Measurements from ENCODE around the gene CCDC183.

CCDC183 gene

DNA sequence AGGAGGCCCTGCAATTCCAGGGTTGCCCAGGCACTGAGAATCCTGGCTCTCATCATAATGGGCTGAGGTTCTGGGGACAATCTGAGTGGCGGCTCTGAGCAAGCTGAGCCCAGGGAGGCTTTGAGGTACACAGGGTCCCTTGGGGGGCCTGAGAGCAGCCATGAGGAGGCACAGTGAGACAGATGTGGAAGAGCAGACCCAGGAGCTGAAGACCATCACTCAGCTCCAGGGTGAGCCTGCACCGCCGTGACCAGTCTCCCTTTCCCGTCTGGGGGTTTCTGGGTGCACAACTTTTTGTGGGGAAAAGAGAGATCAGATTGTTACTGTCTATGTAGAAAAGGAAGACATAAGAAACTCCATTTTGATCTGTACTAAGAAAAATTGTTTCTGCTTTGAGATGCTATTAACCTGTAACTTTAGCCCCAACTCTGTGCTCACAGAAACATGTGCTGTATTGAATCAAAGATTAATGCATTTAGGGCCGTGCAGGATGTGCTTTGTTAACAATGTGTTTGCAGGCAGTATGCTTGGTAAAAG, at the start of gene CCDC183:
CCDC183 (plus strand) TSS at position 101 of the 537 bp plus-strand sequence; CDS start at position 161, 60 bp downstream.
- peaks cover 11% of the 10 kb centered on the region for H3K79me2 ChIP-seq (ENCODE audit: control insufficient read depth, insufficient read depth, low read length, unreplicated experiment)
- H3K27me3 ChIP-seq (ENCODE audit: insufficient read depth, low read length) = peaks cover 26% of the 10 kb centered on the region
- peaks cover 15% of the 10 kb centered on the region for H3K4me1 ChIP-seq (ENCODE audit: control insufficient read depth, insufficient read depth, low read length, unreplicated experiment)
- no peaks in the 10 kb centered on the region for H3K36me3 ChIP-seq (ENCODE audit: insufficient read depth, low read length)
- no peak within 1 kb of the TSS for H2AFZ ChIP-seq (ENCODE audit: low read length, unreplicated experiment)
- no peak within 1 kb of the TSS for H3K4me3 ChIP-seq (ENCODE audit: low read depth, low read length)
- H3K27ac ChIP-seq (ENCODE audit: low read depth, low read length) = no peak within 1 kb of the TSS

DNA sequence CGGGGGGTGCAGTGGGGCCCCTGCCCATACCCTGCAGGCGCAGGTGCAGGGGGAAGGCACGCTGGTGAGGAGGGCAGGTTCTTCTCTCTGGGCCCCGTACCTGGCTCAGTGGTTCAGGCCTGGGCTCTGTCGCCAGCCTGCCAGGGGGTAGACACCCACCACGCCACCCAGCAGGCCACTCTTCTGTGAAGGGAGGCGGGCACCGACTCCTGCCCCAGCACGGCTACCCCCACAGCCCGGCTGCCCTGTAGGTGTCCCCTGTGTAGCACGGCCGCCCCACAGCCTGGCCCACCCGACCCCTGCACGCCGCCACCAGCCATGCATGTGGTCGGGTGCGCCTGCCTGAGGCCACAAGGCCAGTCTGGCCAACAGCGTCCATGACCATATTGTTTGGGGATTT, 49.5 kb upstream of the CCDC183 start:
- Histone ChIP-seq H3K79me2 (ENCODE audit: control insufficient read depth, insufficient read depth, low read length, unreplicated experiment) (no peaks in the 10 kb centered on the region), H3K4me1 (ENCODE audit: control insufficient read depth, insufficient read depth, low read length, unreplicated experiment) (peaks cover 4% of the 10 kb centered on the region), H3K27ac (ENCODE audit: low read depth, low read length) (no peak overlapping the region), H2AFZ (ENCODE audit: low read length, unreplicated experiment) (no peak overlapping the region), H3K27me3 (ENCODE audit: insufficient read depth, low read length) (peaks cover 24% of the 10 kb centered on the region), H3K4me3 (ENCODE audit: low read depth, low read length) (no peak overlapping the region), H3K36me3 (ENCODE audit: insufficient read depth, low read length) (no peaks in the 10 kb centered on the region)

DNA sequence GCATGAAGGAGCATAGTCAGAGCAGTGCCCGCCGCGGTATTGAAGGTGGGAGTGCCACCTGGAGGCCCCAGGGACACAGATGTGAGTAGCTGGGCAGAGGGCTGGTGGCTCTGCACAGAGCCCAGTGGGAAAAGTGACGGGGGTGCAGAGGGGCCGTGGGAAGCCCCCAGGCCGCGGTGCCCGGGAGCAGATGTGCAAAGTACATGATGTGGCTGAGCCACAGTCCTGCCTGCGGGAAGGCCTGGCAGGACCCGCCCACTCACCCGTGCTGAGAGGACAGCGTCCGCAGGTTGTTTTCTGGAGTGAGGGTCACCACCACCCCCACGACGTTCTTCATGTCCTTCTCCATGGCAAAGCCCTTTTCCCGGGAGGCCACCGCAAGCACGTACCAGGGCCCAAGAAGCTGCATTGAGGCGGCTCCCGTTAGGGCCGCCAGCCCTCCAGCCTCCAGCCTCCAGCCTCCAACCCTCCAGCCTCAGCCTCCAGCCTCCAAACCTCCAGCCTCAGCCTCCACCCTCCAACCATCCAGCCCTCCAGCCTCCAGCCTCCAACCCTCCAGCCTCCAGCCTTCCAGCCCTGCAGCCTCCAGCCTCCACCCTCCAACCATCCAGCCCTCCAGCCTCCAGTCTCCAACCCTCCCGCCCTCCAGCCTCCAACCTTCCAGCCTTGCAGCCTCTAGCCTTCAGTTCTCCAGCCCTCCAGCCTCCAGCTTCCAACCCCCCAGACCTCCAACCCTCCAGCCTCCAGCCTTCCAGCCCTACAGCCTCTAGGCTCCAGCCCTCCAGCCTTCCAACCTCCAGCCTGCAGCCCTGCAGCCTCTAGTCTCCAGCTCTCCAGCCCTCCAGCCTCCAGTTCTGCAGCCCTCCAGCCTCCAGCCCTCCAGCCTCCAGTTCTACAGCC, 48.7 kb upstream of the CCDC183 start:
- H3K27ac ChIP-seq (ENCODE audit: low read depth, low read length) = no peak overlapping the region
- no peak overlapping the region for H3K4me3 ChIP-seq (ENCODE audit: low read depth, low read length)
- H2AFZ ChIP-seq (ENCODE audit: low read length, unreplicated experiment) = no peak overlapping the region
- no peaks in the 10 kb centered on the region for H3K36me3 ChIP-seq (ENCODE audit: insufficient read depth, low read length)
- no peaks in the 10 kb centered on the region for H3K4me1 ChIP-seq (ENCODE audit: control insufficient read depth, insufficient read depth, low read length, unreplicated experiment)
- no peaks in the 10 kb centered on the region for H3K79me2 ChIP-seq (ENCODE audit: control insufficient read depth, insufficient read depth, low read length, unreplicated experiment)
- peaks cover 21% of the 10 kb centered on the region for H3K27me3 ChIP-seq (ENCODE audit: insufficient read depth, low read length)

DNA sequence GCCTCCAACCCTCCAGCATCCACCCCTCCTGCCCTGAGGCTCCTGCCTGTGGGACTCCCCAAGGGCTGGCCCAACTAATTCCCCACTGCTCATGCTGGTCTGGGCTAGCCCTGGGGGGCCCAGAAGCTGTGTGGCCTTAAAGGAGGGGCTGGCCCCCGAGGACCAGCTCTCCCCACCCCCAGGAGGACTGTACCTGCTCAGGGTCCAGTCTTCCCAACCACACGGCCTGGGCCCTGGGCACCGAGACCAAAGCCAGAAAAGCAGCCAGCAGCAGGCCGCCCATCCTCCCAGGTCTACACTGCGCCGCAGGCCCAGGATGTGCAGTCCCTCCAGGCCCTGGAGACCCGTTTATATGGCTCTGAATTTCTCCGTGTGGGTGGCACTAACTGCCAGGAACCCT, 47.9 kb upstream of the CCDC183 start, which contains the start of gene LCN6:
LCN6 (minus strand) TSS at position 325 of the 400 bp plus-strand sequence; CDS start at position 283, 42 bp downstream.
- Histone ChIP-seq H2AFZ (ENCODE audit: low read length, unreplicated experiment) (no peak within 1 kb of the TSS), H3K4me1 (ENCODE audit: control insufficient read depth, insufficient read depth, low read length, unreplicated experiment) (no peaks in the 10 kb centered on the region), H3K27ac (ENCODE audit: low read depth, low read length) (no peak within 1 kb of the TSS), H3K4me3 (ENCODE audit: low read depth, low read length) (no peak within 1 kb of the TSS), H3K36me3 (ENCODE audit: insufficient read depth, low read length) (no peaks in the 10 kb centered on the region), H3K79me2 (ENCODE audit: control insufficient read depth, insufficient read depth, low read length, unreplicated experiment) (no peaks in the 10 kb centered on the region), H3K27me3 (ENCODE audit: insufficient read depth, low read length) (peaks cover 13% of the 10 kb centered on the region)

DNA sequence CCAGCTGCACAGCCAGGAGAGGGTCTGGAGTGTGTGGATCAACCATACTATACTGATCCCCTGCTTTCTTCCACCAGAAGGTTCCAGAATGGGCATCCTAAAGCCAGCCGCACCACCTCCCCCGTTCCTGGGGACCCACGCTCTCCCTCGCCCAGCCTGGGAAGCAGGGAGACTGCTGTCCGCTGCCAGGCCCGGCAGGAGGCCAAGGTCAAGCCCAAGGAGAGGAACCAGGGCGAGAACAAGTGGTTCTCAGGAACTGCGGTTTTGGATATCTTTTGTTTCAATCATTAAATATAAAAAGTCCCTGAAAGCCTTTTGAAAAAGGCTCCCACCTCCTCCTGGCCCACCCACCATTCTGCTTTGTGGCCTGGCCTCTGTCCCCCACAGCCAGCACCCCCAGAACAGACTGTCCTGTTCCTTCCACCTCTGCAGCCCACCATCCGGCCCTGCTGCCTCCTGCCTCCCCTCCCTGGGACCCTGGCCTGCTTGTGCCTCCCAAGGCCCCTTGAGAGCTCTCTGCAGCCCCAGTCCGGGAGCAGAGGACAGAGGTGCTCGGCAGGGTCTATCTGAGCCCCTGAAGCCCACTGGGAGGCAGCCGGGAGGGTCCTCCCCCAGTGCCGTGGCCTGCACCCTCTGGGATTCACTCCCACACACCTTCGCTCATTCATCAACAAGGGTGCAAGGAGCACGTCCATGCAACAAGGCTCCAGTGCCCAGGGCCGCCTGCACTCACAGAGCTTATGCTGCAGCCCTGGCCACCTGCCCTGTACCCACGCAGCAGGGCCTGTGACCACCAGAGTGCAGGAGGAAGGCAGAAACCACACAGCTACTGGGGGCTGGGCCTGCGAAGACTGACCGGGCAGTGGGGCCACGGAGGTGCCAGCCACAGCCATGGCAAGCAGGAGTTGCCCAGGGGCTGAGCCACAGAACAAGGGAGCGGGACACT, 47.2 kb upstream of the CCDC183 start:
- Histone ChIP-seq H3K79me2 (ENCODE audit: control insufficient read depth, insufficient read depth, low read length, unreplicated experiment) (no peaks in the 10 kb centered on the region), H3K4me1 (ENCODE audit: control insufficient read depth, insufficient read depth, low read length, unreplicated experiment) (no peaks in the 10 kb centered on the region), H3K4me3 (ENCODE audit: low read depth, low read length) (no peak overlapping the region), H3K36me3 (ENCODE audit: insufficient read depth, low read length) (no peaks in the 10 kb centered on the region), H2AFZ (ENCODE audit: low read length, unreplicated experiment) (no peak overlapping the region), H3K27me3 (ENCODE audit: insufficient read depth, low read length) (peaks cover 11% of the 10 kb centered on the region), H3K27ac (ENCODE audit: low read depth, low read length) (no peak overlapping the region)

DNA sequence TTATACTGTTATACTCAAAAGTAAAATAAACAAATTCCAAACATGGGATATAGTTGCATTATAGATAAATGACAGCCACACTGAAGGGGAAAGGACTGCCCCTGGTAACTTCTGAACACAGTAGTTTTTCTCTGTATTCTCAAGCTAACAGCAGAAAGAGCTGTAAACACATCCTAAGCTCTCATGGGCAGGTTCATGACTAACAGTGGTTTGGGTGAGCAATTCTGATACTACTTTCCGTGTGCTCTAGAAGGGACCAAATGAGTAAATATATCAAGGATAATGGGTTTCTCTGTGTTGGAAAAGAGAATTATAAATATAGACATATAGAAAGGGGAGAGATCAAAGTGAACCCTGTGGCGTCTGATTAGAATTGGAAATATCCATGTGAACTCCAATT, 45.6 kb upstream of the CCDC183 start:
- Histone ChIP-seq H2AFZ (ENCODE audit: low read length, unreplicated experiment) (no peak overlapping the region), H3K4me3 (ENCODE audit: low read depth, low read length) (no peak overlapping the region), H3K27ac (ENCODE audit: low read depth, low read length) (no peak overlapping the region), H3K27me3 (ENCODE audit: insufficient read depth, low read length) (peaks cover 11% of the 10 kb centered on the region), H3K4me1 (ENCODE audit: control insufficient read depth, insufficient read depth, low read length, unreplicated experiment) (no peaks in the 10 kb centered on the region), H3K36me3 (ENCODE audit: insufficient read depth, low read length) (no peaks in the 10 kb centered on the region), H3K79me2 (ENCODE audit: control insufficient read depth, insufficient read depth, low read length, unreplicated experiment) (no peaks in the 10 kb centered on the region)

DNA sequence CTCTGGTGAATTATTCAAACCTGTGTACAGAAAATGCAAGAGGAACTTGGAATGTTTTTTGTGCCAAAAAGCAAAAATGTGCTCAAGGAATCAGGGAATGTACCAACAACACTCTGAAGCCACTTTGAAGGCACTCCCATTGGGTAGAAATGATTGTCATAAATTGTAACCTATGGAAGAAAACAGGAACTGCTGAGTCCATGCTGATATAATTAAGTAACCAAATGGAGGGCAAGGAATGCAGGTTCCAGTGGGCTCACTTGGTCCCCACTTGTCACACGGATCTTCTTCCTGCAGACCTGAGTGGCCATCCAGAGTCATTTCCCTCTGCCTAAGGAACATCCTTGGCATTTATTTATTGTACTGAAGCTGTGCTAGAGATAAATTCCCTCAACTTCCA, 44.9 kb upstream of the CCDC183 start:
- Histone ChIP-seq H3K27me3 (ENCODE audit: insufficient read depth, low read length) (peaks cover 11% of the 10 kb centered on the region), H3K36me3 (ENCODE audit: insufficient read depth, low read length) (no peaks in the 10 kb centered on the region), H3K79me2 (ENCODE audit: control insufficient read depth, insufficient read depth, low read length, unreplicated experiment) (no peaks in the 10 kb centered on the region), H3K4me3 (ENCODE audit: low read depth, low read length) (no peak overlapping the region), H3K4me1 (ENCODE audit: control insufficient read depth, insufficient read depth, low read length, unreplicated experiment) (no peaks in the 10 kb centered on the region), H2AFZ (ENCODE audit: low read length, unreplicated experiment) (no peak overlapping the region), H3K27ac (ENCODE audit: low read depth, low read length) (no peak overlapping the region)

DNA sequence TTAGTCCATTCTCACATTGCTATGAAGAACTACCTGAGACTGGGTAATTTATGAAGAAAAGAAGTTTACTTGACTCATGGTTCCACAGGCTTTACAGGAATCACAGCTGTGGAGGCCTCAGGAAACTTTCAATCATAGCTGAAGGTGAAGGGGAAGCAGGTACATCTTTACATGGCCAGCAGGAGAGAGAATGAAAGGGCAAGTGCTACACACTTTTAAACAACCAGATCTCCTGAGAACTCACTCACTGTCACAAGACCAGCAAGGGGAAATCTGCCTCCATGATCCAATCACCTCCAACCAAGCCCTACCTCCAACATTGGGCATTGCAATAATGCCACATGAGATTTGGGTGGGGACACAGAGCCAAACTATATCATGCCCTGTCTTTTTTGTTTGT, 44.3 kb upstream of the CCDC183 start:
- H3K79me2 ChIP-seq (ENCODE audit: control insufficient read depth, insufficient read depth, low read length, unreplicated experiment) = no peaks in the 10 kb centered on the region
- H3K27ac ChIP-seq (ENCODE audit: low read depth, low read length) = no peak overlapping the region
- H3K4me1 ChIP-seq (ENCODE audit: control insufficient read depth, insufficient read depth, low read length, unreplicated experiment) = no peaks in the 10 kb centered on the region
- no peak overlapping the region for H3K4me3 ChIP-seq (ENCODE audit: low read depth, low read length)
- H2AFZ ChIP-seq (ENCODE audit: low read length, unreplicated experiment) = no peak overlapping the region
- H3K27me3 ChIP-seq (ENCODE audit: insufficient read depth, low read length) = peaks cover 11% of the 10 kb centered on the region
- no peaks in the 10 kb centered on the region for H3K36me3 ChIP-seq (ENCODE audit: insufficient read depth, low read length)

DNA sequence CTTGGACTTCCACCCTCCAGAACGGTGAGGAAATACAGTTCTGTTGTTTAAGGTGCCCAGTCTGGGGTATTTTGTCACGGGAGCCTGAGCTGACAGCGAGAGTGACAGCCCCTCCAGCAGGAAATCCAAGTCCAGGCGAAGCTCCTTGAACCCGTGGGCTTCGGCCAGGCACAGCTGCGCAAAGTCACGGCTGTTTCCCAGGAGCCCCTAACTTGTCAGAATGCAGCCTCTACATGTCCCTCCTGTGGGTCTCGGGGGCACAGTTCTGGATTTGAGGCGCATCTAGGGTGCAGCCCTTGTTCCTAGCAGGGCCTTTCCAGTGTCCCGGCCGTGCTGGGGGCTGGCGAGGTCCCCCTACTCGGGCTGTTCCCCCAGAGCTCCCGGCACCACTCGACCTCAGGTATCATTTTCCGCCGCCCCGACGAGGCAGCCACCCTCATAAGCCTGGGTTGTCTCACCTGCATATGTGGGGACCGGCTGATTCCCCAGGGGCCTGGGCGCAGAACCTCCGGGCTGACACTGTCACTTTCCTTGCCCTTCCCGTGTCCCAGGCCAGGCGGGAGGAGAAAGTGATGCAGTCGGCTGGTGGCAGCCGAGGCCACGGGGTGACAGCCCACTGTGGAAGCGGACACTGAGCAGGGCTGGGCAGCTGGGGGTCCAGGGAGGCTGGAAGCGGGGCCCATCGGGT, 42.6 kb upstream of the CCDC183 start:
- H3K36me3 ChIP-seq (ENCODE audit: insufficient read depth, low read length) = no peaks in the 10 kb centered on the region
- H3K4me1 ChIP-seq (ENCODE audit: control insufficient read depth, insufficient read depth, low read length, unreplicated experiment) = no peaks in the 10 kb centered on the region
- H3K27me3 ChIP-seq (ENCODE audit: insufficient read depth, low read length) = peaks cover 11% of the 10 kb centered on the region
- H3K4me3 ChIP-seq (ENCODE audit: low read depth, low read length) = no peak overlapping the region
- H3K79me2 ChIP-seq (ENCODE audit: control insufficient read depth, insufficient read depth, low read length, unreplicated experiment) = no peaks in the 10 kb centered on the region
- H2AFZ ChIP-seq (ENCODE audit: low read length, unreplicated experiment) = no peak overlapping the region
- no peak overlapping the region for H3K27ac ChIP-seq (ENCODE audit: low read depth, low read length)

DNA sequence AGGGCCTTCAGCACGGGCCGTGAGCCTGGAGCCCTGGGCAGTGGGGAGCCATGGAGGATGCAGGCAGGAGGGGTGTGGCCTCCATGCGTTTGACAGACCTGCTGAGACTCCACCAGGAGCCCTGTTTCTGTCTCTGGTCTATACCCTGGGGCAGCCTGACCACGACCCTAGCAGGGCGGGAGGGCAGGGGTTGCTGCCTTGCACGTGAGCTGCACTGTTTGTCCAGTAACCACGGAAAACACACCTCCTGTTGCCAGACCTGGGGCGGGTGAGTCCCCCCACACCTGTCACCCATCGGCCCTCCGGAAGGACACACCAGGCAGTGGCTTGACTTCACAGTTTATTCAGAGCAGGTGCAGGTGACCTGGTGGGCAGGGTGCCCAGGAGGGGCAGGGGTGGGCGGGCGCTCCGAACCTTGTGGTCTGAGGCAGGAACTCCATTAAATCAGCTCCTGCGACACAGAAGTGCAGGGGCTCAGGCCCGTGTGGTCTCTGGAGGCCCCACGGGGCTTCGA, 42.0 kb upstream of the CCDC183 start:
- no peaks in the 10 kb centered on the region for H3K79me2 ChIP-seq (ENCODE audit: control insufficient read depth, insufficient read depth, low read length, unreplicated experiment)
- no peak overlapping the region for H3K27ac ChIP-seq (ENCODE audit: low read depth, low read length)
- no peaks in the 10 kb centered on the region for H3K4me1 ChIP-seq (ENCODE audit: control insufficient read depth, insufficient read depth, low read length, unreplicated experiment)
- H2AFZ ChIP-seq (ENCODE audit: low read length, unreplicated experiment) = no peak overlapping the region
- peaks cover 11% of the 10 kb centered on the region for H3K27me3 ChIP-seq (ENCODE audit: insufficient read depth, low read length)
- H3K4me3 ChIP-seq (ENCODE audit: low read depth, low read length) = no peak overlapping the region
- no peaks in the 10 kb centered on the region for H3K36me3 ChIP-seq (ENCODE audit: insufficient read depth, low read length)
